PC-3 (cell line): ENCODE results near the gene OSBPL2. TPM values are rescaled to one million over a fixed set of nuclear protein-coding genes. Genes with fewer than 3 reads are reported as not detected.

ENCODE experiments used
- ATAC-seq: fragments of 200-7000 bp; cut with Tn5 transposase; 2 replicates; pipeline ENCODE4 v1.9.1; 2020; ENCODE audit warnings: mild to moderate bottlenecking, moderate library complexity
- BruUV-seq: library from RNA; stranded (reverse); fragments of 400-500 nt; replicated peaks from 2 replicates; lab custom pipeline; 2021; lab: Mats Ljungman, UMichigan
- CTCF ChIA-PET: fragments of 300-600 bp; sonication (Branson Sonifier 250); formaldehyde crosslinking; loops from one replicate; lab custom pipeline; 2022; ENCODE audit warnings: antibody characterized with exemption; lab: Charles Lee
- POLR2A ChIA-PET: fragments of 300-600 bp; sonication (Branson Sonifier 250); formaldehyde crosslinking; loops from one replicate; lab custom pipeline; 2022; ENCODE audit warnings: antibody characterized with exemption; ENCODE audit not compliant: unreplicated experiment; lab: Charles Lee
- DNase-seq: peaks from one replicate; pipeline ENCODE4 v3.0.0-alpha.2; 2015
- H2AFZ ChIP-seq: fragments of 300-600 bp; sonication (generic); 2 replicates; pipeline ENCODE4 v1.6.0; 2016; ENCODE audit warnings: antibody characterized with exemption, low read length
- H3F3A ChIP-seq: fragments of 300-600 bp; sonication (generic); one replicate; pipeline ENCODE4 v1.6.0; 2017; ENCODE audit warnings: antibody characterized with exemption, low read length, control low read depth, mild to moderate bottlenecking; ENCODE audit not compliant: unreplicated experiment
- H3K27ac ChIP-seq: fragments of 300-600 bp; sonication (generic); 2 replicates; pipeline ENCODE4 v1.5.1; 2016; ENCODE audit warnings: mild to moderate bottlenecking, low read length
- H3K27me3 ChIP-seq: fragments of 300-600 bp; sonication (generic); 2 replicates; pipeline ENCODE4 v1.6.1; 2016; ENCODE audit warnings: low read length, mixed read lengths
- H3K36me3 ChIP-seq: fragments of 300-600 bp; sonication (generic); 2 replicates; pipeline ENCODE4 v1.6.1; 2016; ENCODE audit warnings: low read depth, mixed run types, low read length, mixed read lengths
- H3K4me1 ChIP-seq: fragments of 300-600 bp; sonication (generic); 2 replicates; pipeline ENCODE4 v1.5.1; 2016; ENCODE audit warnings: low read length; ENCODE audit not compliant: insufficient read depth
- H3K4me2 ChIP-seq: fragments of 300-600 bp; sonication (generic); 2 replicates; pipeline ENCODE4 v1.6.0; 2016; ENCODE audit warnings: low read length
- H3K4me3 ChIP-seq: fragments of 300-600 bp; sonication (generic); 2 replicates; pipeline ENCODE4 v1.5.1; 2016; ENCODE audit warnings: mild to moderate bottlenecking, low read length, mixed read lengths
- H3K79me2 ChIP-seq: fragments of 300-600 bp; sonication (generic); 2 replicates; pipeline ENCODE4 v1.6.1; 2017; ENCODE audit warnings: low read length, mixed read lengths
- H3K9ac ChIP-seq: fragments of 300-600 bp; sonication (generic); 2 replicates; pipeline ENCODE4 v1.6.0; 2016; ENCODE audit warnings: mild to moderate bottlenecking, low read length
- H3K9me2 ChIP-seq: fragments of 300-600 bp; sonication (generic); replicated peaks from 2 replicates; pipeline ENCODE4 v1.6.1; 2016; ENCODE audit warnings: mixed run types, low read length, mixed read lengths
- H3K9me3 ChIP-seq: fragments of 300-600 bp; sonication (generic); 2 replicates; pipeline ENCODE4 v1.6.1; 2016; ENCODE audit warnings: low read length, mixed read lengths
- H4K20me1 ChIP-seq: fragments of 300-600 bp; sonication (generic); 2 replicates; pipeline ENCODE4 v1.6.1; 2016; ENCODE audit warnings: low read length, mixed read lengths
- CTCF ChIP-seq: fragments of 300-600 bp; sonication (generic); conservative IDR thresholded peaks from 2 replicates; pipeline ENCODE4 v1.5.1; 2017; ENCODE audit warnings: antibody characterized with exemption, low read depth, mild to moderate bottlenecking, low read length
- EZH2 ChIP-seq: fragments of 300-600 bp; sonication (generic); IDR thresholded peaks from one replicate; pipeline ENCODE4 v1.6.1; 2017; ENCODE audit warnings: antibody characterized with exemption, mild to moderate bottlenecking, low read length; ENCODE audit not compliant: unreplicated experiment
- EZH2phosphoT487 ChIP-seq: fragments of 300-600 bp; sonication (generic); IDR thresholded peaks from 2 replicates; pipeline ENCODE4 v1.6.1; 2018; ENCODE audit warnings: mild to moderate bottlenecking, antibody characterized with exemption, low read length, borderline replicate concordance
- intact Hi-C: fragments of 100-400 bp; cut with micrococcal nuclease; formaldehyde crosslinking; loops from 2 replicates; pipeline ENCODE4 v1.9.0; 2023
- total RNA-seq: library from RNA; depleted of rRNA; stranded (reverse); fragments of >200 nt; gene quantifications from 2 replicates; pipeline ENCODE4 v1.2.3, GENCODE V29; 2014

OSBPL2 gene
- total RNA-seq, 1 experiment from 2014 or later: 39.7 TPM

- no peaks in the 10 kb centered on the region; the same call in 1 of the 2 replicates for H3K4me1 ChIP-seq
- ATAC-seq (no peak), DNase-seq (no peak)
- no peaks in the 10 kb centered on the region for H3K9me3 ChIP-seq
- H3K4me3 ChIP-seq: no peak overlapping the region
- no peak overlapping the region for H3K4me2 ChIP-seq
- intact Hi-C loops: no loop called here
- TF ChIP-seq EZH2: no peak
- ChIA-PET CTCF (no interaction called here), POLR2A (no interaction called here)
- H3F3A ChIP-seq: no peaks in the 10 kb centered on the region
- no TSS peak for BruUV-seq
- H3K27me3 ChIP-seq: no peaks in the 10 kb centered on the region
- H3K9ac ChIP-seq: no peak overlapping the region
- peaks cover 38% of the 10 kb centered on the region for H3K79me2 ChIP-seq
- H3K27ac ChIP-seq: no peak overlapping the region
- no peaks in the 10 kb centered on the region for H4K20me1 ChIP-seq
- no peak overlapping the region for H2AFZ ChIP-seq
- no peaks in the 10 kb centered on the region for H3K9me2 ChIP-seq
- peaks cover 18% of the 10 kb centered on the region; the same call in 1 of the 2 replicates for H3K36me3 ChIP-seq
Observed at GRCh38 chr20:62191781-62192559, 46.4 kb upstream of the OSBPL2 start.

- POLR2A ChIA-PET: no interaction called here
- H3K4me3 ChIP-seq: no peak overlapping the region
- H3K9ac ChIP-seq: no peak overlapping the region
- no peak overlapping the region for H3K4me2 ChIP-seq
- no peak overlapping the region for H3K27ac ChIP-seq
- CTCF ChIA-PET: no interaction called here
- no peaks in the 10 kb centered on the region for H3K4me1 ChIP-seq
- no peaks in the 10 kb centered on the region for H4K20me1 ChIP-seq
- intact Hi-C loops: no loop called here
- no peak overlapping the region for H2AFZ ChIP-seq
- BruUV-seq: no TSS peak
- H3K9me3 ChIP-seq: no peaks in the 10 kb centered on the region
- DNase-seq: no peak
- peaks cover 32% of the 10 kb centered on the region for H3K79me2 ChIP-seq
- TF ChIP-seq EZH2phosphoT487: no peak
- no peak for TF ChIP-seq CTCF
- no peak for TF ChIP-seq EZH2
- no peaks in the 10 kb centered on the region for H3F3A ChIP-seq
- no peak for ATAC-seq
- H3K27me3 ChIP-seq: no peaks in the 10 kb centered on the region
- H3K36me3 ChIP-seq: peaks cover 24% of the 10 kb centered on the region; the same call in 1 of the 2 replicates
- H3K9me2 ChIP-seq: no peaks in the 10 kb centered on the region
Observed at GRCh38 chr20:62192635-62193034, 45.7 kb upstream of the OSBPL2 start.

- Histone ChIP-seq H3K9me2 (no peaks in the 10 kb centered on the region), H3K4me2 (no peak overlapping the region), H3K27ac (no peak overlapping the region), H3K79me2 (peaks cover 25% of the 10 kb centered on the region), H3K4me3 (no peak overlapping the region), H3K9ac (no peak overlapping the region), H4K20me1 (no peaks in the 10 kb centered on the region), H3K27me3 (no peaks in the 10 kb centered on the region), H3K36me3 (peaks cover 31% of the 10 kb centered on the region; the same call in 1 of the 2 replicates), H2AFZ (no peak overlapping the region), H3K9me3 (no peaks in the 10 kb centered on the region), H3F3A (no peaks in the 10 kb centered on the region), H3K4me1 (no peaks in the 10 kb centered on the region)
- TF ChIP-seq EZH2phosphoT487: no peak
- no peak for TF ChIP-seq CTCF
- no peak for TF ChIP-seq EZH2
- ChIA-PET CTCF (no interaction called here), POLR2A (no interaction called here)
- no peak for DNase-seq
- intact Hi-C loops: no loop called here
- ATAC-seq: no peak
- no TSS peak for BruUV-seq
Observed at GRCh38 chr20:62193079-62194025, 45.0 kb upstream of the OSBPL2 start.
